HEK293 (cell line): ENCODE measurements around the gene AP5S1.

Experiments
- CTCF ChIA-PET: fragments of 350-600 bp; formaldehyde crosslinking; extraction: SDS; loops from one replicate; lab custom pipeline; 2021; ENCODE audit warnings: antibody characterized with exemption; lab: Yijun Ruan, JAX
- POLR2A ChIA-PET: fragments of 300-600 bp; formaldehyde crosslinking; extraction: SDS; loops from one replicate; lab custom pipeline; 2020; ENCODE audit warnings: antibody characterized with exemption, inconsistent platforms; lab: Yijun Ruan, JAX
- H3K27ac ChIP-seq: fragments of 200-500 bp; sonication (Bioruptor generic); 2 replicates; pipeline ENCODE4 v1.5.1; 2014; ENCODE audit warnings: low read depth, low read length, control low read depth, inconsistent platforms; ENCODE audit errors: extremely low read depth
- H3K36me3 ChIP-seq, 2 experiments: fragments of 200-500 bp in 1 of 2; sonication (Bioruptor generic) in 1 of 2; 1 replicate in 1 of 2; 2 replicates in 1 of 2; pipeline ENCODE4 v1.5.1; 2014 to 2017; ENCODE audit warnings: inconsistent platforms in 2 of 2, low read length in 2 of 2; ENCODE audit not compliant: control insufficient read depth in 2 of 2, insufficient read depth in 1 of 2
- H3K4me1 ChIP-seq: fragments of 200-500 bp; sonication (Bioruptor generic); 2 replicates; pipeline ENCODE4 v1.5.1; 2014; ENCODE audit warnings: mild to moderate bottlenecking, low read length, inconsistent platforms; ENCODE audit not compliant: control insufficient read depth, insufficient read depth
- H3K4me3 ChIP-seq: 2 replicates; pipeline ENCODE4 v1.5.1; 2011; ENCODE audit warnings: low read depth, mild to moderate bottlenecking, control low read depth, low read length, moderate library complexity
- H3K9me3 ChIP-seq: fragments of 200-500 bp; sonication (Bioruptor generic); 2 replicates; pipeline ENCODE4 v1.5.1; 2014; ENCODE audit warnings: low read depth, low read length, inconsistent platforms; ENCODE audit not compliant: control insufficient read depth, insufficient read depth
- BCL6B ChIP-seq: fragments of 450-650 bp; formaldehyde crosslinking; IDR thresholded peaks from 2 replicates; pipeline ENCODE4 v1.5.1; 2017; ENCODE audit warnings: missing biosample characterization, missing genetic modification characterization
- GLIS1 ChIP-seq: fragments of 450-650 bp; formaldehyde crosslinking; IDR thresholded peaks from 2 replicates; pipeline ENCODE4 v1.5.1; 2016; ENCODE audit warnings: missing biosample characterization, missing genetic modification characterization
- GLIS2 ChIP-seq: fragments of 450-650 bp; formaldehyde crosslinking; IDR thresholded peaks from 2 replicates; pipeline ENCODE4 v1.5.1; 2016; ENCODE audit warnings: missing biosample characterization, missing genetic modification characterization
- REST ChIP-seq: fragments of 450-650 bp; formaldehyde crosslinking; IDR thresholded peaks from 2 replicates; pipeline ENCODE4 v1.5.1; 2016; ENCODE audit warnings: missing biosample characterization, missing genetic modification characterization
- ZNF174 ChIP-seq: fragments of 450-650 bp; formaldehyde crosslinking; IDR thresholded peaks from 2 replicates; pipeline ENCODE4 v1.5.0; 2017; ENCODE audit warnings: missing biosample characterization, mild to moderate bottlenecking, missing genetic modification characterization
- ZNF350 ChIP-seq: fragments of 450-650 bp; formaldehyde crosslinking; IDR thresholded peaks from 2 replicates; pipeline ENCODE4 v1.5.0; 2017; ENCODE audit warnings: missing biosample characterization, mild to moderate bottlenecking, missing genetic modification characterization
- ZNF37A ChIP-seq: fragments of 450-650 bp; IDR thresholded peaks from 2 replicates; pipeline ENCODE4 v1.5.1; 2018; ENCODE audit warnings: missing biosample characterization, missing genetic modification characterization
- ZNF391 ChIP-seq: fragments of 450-650 bp; formaldehyde crosslinking; IDR thresholded peaks from 2 replicates; pipeline ENCODE4 v1.5.1; 2016; ENCODE audit warnings: low read depth, missing biosample characterization, missing genetic modification characterization, borderline replicate concordance
- ZNF549 ChIP-seq: fragments of 450-650 bp; IDR thresholded peaks from 2 replicates; pipeline ENCODE4 v1.5.1; 2018; ENCODE audit warnings: missing biosample characterization, missing genetic modification characterization, mild to moderate bottlenecking, inconsistent platforms, moderate library complexity
- ZNF624 ChIP-seq: fragments of 450-650 bp; formaldehyde crosslinking; IDR thresholded peaks from 2 replicates; pipeline ENCODE4 v1.5.1; 2017; ENCODE audit warnings: missing biosample characterization, missing genetic modification characterization
- ZNF670 ChIP-seq: fragments of 450-650 bp; formaldehyde crosslinking; IDR thresholded peaks from 2 replicates; pipeline ENCODE4 v1.5.1; 2016; ENCODE audit warnings: missing biosample characterization, missing genetic modification characterization, low read depth
- ZNF785 ChIP-seq: fragments of 450-650 bp; formaldehyde crosslinking; IDR thresholded peaks from 2 replicates; pipeline ENCODE4 v1.5.1; 2016; ENCODE audit warnings: missing biosample characterization, missing genetic modification characterization
- TF ChIP-seq, protein P1 (sequence below): sonication (generic); formaldehyde crosslinking; IDR thresholded peaks from 2 replicates; pipeline ENCODE4 v1.8.1; 2022; ENCODE audit warnings: mild to moderate bottlenecking, moderate library complexity, missing genetic modification reagents
- TF ChIP-seq, protein P2 (sequence below): fragments of 450-650 bp; formaldehyde crosslinking; IDR thresholded peaks from 2 replicates; pipeline ENCODE4 v1.5.1; 2016; ENCODE audit warnings: missing biosample characterization, missing genetic modification characterization
- TF ChIP-seq, protein P3 (sequence below): fragments of 450-650 bp; formaldehyde crosslinking; IDR thresholded peaks from 2 replicates; pipeline ENCODE4 v1.5.1; 2016; ENCODE audit warnings: missing biosample characterization, missing genetic modification characterization, borderline replicate concordance
- TF ChIP-seq, protein P4 (sequence below): fragments of 450-650 bp; formaldehyde crosslinking; IDR thresholded peaks from 2 replicates; pipeline ENCODE4 v1.5.1; 2016; ENCODE audit warnings: missing biosample characterization, missing genetic modification characterization

AP5S1 gene

DNA sequence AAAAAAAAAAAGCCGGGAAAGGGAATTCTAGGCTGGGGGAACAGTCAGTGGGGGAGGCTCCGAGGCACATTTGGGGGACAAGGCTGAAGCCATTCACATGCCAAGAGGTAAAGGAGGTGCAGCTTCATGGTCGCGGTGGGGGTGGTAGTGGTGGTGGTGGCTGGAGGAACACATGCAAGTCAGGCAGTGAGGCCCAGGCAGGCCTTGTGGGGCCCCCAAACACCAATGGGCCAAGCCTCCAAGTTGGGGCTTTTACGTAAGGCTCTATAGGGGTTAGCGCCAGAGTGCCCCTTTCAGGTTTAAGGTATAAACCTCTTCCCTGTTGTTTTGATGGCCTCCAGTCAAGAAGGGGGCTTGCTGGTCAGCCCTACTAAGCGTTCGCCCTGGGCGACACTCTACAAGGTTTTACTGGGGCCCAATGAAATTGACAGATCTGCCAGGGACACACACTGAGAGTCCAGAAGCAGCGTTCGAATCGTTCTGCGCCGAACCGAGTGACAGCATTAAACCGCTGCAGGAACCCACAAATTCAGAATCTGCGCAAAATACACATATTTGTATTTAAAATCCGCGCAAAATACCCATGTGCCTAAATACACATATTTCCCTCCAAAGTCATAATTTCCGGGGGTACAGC lies 818 bp upstream of the AP5S1 start:
- H3K27ac ChIP-seq = peak overlapping the region; percentile 93

DNA sequence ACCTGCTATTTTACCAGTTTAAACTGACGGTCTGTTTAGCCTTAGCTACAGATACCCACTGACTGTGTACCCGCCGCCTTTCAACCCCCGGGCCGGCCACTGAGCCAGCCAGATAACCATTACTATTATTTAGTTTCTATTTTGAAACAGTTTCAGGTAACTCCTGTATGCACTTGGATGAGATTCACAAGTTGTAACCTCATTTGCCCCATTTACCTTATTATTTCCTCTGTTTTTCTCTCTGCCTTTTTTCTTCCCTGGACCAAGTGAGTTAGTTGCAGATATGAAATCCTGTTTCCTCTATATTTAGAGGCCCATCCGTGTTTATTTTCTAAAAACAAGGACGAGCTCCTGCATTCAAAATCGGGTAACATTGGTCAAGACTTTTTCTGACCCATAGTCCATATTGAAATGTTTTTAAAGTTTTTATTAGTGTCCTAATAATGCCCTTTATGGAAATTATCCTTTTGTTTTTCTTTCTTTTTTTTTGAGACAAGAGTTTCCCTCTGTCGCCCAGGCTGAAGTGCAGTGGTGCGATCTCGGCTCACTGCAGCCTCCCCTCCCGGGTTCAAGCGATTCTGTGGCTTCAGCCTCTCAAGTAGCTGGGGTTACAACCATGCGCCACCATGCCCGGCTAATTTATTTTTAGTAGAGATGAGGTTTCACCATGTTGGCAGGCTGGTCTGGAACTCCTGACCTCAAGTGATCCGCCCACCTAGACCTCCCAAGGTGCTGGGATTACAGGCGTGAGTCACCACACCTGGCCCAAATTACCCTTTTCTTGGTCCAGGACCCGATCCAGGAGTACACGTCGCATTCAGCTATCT lies 767 bp downstream of the AP5S1 start:
- peak overlapping the region; percentile 93 for H3K27ac ChIP-seq
- peaks cover 9 to 43% of the 10 kb centered on the region in 2 experiments for H3K36me3 ChIP-seq
- peak overlapping the region; percentile 73 for H3K4me3 ChIP-seq
- H3K9me3 ChIP-seq = no peaks in the 10 kb centered on the region
- peaks cover 5% of the 10 kb centered on the region; the same call in 1 of the 2 replicates for H3K4me1 ChIP-seq
- ChIA-PET POLR2A (interaction anchor here (0.5 to 4.4 kb wide), 20 partner anchors 8 to 206 kb away, joined by 3 to 40 read pairs (median 5); partner anchors contain the start of genes ADISSP, CDC25B, CENPB and MAVS), CTCF (interaction anchor here (0.6 to 5.8 kb wide), 27 partner anchors 9 to 289 kb away, joined by 3 to 142 read pairs (median 5); partner anchors contain the start of genes ADISSP, CENPB and SPEF1)
- TF ChIP-seq ZNF350 (tag by site-specific recombination) (no peak), ZNF174 (tag by site-specific recombination) (no peak), ZNF785 (tag by site-specific recombination) (no peak), GLIS1 (tag by site-specific recombination) (peak; percentile 77), ZNF624 (tag by site-specific recombination) (no peak), GLIS2 (0 out of 2 replicates have a peak, but pooled peaks have one; percentile 40), ZNF549 (tag by site-specific recombination) (no peak), ZNF391 (tag by site-specific recombination) (peak; percentile 6; the same call in 1 of the 2 replicates), ZNF670 (tag by site-specific recombination) (no peak), REST (tag by site-specific recombination) (no peak)
- TF ChIP-seq, protein P1, sequence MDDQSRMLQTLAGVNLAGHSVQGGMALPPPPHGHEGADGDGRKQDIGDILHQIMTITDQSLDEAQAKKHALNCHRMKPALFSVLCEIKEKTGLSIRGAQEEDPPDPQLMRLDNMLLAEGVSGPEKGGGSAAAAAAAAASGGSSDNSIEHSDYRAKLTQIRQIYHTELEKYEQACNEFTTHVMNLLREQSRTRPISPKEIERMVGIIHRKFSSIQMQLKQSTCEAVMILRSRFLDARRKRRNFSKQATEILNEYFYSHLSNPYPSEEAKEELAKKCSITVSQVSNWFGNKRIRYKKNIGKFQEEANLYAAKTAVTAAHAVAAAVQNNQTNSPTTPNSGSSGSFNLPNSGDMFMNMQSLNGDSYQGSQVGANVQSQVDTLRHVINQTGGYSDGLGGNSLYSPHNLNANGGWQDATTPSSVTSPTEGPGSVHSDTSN (CRISPR knock-in tag) = no peak
- TF ChIP-seq, protein P2, sequence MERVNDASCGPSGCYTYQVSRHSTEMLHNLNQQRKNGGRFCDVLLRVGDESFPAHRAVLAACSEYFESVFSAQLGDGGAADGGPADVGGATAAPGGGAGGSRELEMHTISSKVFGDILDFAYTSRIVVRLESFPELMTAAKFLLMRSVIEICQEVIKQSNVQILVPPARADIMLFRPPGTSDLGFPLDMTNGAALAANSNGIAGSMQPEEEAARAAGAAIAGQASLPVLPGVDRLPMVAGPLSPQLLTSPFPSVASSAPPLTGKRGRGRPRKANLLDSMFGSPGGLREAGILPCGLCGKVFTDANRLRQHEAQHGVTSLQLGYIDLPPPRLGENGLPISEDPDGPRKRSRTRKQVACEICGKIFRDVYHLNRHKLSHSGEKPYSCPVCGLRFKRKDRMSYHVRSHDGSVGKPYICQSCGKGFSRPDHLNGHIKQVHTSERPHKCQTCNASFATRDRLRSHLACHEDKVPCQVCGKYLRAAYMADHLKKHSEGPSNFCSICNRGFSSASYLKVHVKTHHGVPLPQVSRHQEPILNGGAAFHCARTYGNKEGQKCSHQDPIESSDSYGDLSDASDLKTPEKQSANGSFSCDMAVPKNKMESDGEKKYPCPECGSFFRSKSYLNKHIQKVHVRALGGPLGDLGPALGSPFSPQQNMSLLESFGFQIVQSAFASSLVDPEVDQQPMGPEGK (tag by site-specific recombination) = no peak
- TF ChIP-seq, protein P3, sequence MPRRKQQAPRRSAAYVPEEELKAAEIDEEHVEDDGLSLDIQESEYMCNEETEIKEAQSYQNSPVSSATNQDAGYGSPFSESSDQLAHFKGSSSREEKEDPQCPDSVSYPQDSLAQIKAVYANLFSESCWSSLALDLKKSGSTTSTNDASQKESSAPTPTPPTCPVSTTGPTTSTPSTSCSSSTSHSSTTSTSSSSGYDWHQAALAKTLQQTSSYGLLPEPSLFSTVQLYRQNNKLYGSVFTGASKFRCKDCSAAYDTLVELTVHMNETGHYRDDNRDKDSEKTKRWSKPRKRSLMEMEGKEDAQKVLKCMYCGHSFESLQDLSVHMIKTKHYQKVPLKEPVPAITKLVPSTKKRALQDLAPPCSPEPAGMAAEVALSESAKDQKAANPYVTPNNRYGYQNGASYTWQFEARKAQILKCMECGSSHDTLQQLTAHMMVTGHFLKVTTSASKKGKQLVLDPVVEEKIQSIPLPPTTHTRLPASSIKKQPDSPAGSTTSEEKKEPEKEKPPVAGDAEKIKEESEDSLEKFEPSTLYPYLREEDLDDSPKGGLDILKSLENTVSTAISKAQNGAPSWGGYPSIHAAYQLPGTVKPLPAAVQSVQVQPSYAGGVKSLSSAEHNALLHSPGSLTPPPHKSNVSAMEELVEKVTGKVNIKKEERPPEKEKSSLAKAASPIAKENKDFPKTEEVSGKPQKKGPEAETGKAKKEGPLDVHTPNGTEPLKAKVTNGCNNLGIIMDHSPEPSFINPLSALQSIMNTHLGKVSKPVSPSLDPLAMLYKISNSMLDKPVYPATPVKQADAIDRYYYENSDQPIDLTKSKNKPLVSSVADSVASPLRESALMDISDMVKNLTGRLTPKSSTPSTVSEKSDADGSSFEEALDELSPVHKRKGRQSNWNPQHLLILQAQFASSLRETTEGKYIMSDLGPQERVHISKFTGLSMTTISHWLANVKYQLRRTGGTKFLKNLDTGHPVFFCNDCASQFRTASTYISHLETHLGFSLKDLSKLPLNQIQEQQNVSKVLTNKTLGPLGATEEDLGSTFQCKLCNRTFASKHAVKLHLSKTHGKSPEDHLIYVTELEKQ = no peak

More for the DNA sequence above, 818 bp upstream of the AP5S1 start:
- peaks cover 5% of the 10 kb centered on the region; the same call in 1 of the 2 replicates for H3K4me1 ChIP-seq
- TF ChIP-seq, protein P4, sequence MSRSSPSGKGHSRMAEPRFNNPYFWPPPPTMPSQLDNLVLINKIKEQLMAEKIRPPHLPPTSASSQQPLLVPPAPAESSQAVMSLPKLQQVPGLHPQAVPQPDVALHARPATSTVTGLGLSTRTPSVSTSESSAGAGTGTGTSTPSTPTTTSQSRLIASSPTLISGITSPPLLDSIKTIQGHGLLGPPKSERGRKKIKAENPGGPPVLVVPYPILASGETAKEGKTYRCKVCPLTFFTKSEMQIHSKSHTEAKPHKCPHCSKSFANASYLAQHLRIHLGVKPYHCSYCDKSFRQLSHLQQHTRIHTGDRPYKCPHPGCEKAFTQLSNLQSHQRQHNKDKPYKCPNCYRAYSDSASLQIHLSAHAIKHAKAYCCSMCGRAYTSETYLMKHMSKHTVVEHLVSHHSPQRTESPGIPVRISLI (tag by site-specific recombination) = 0 out of 2 replicates have a peak, but pooled peaks have one; percentile 47
- TF ChIP-seq ZNF37A (tag by site-specific recombination) = no peak
- peak; percentile 42 for TF ChIP-seq GLIS2
- TF ChIP-seq BCL6B (tag by site-specific recombination) = no peak
- TF ChIP-seq, all 188 proteins: peak for 2
- Histone ChIP-seq H3K4me3 (peak overlapping the region; percentile 73), H3K9me3 (no peaks in the 10 kb centered on the region), H3K36me3 (peaks cover 7 to 27% of the 10 kb centered on the region in 2 experiments)
- CTCF ChIA-PET = interaction anchor here (0.5 to 5.8 kb wide), 22 partner anchors 14 to 689 kb away, joined by 3 to 142 read pairs (median 7); partner anchors contain the start of genes CENPB and SPEF1
- POLR2A ChIA-PET = interaction anchor here (0.6 to 4.4 kb wide), 16 partner anchors 7 to 223 kb away, joined by 3 to 40 read pairs (median 5); partner anchors contain the start of genes ADISSP, CDC25B, CENPB and MAVS
